HG03575 (cell line): ENCODE data around the gene ORM2.

ENCODE experiments used
- ATAC-seq: cut with Tn5 transposase; IDR thresholded peaks from one replicate; pipeline ENCODE4 v1.9.1; 2021; ENCODE audit not compliant: unreplicated experiment, insufficient number of reproducible peaks, low FRiP score; ENCODE audit errors: extremely low read depth

The ORM2 gene

DNA sequence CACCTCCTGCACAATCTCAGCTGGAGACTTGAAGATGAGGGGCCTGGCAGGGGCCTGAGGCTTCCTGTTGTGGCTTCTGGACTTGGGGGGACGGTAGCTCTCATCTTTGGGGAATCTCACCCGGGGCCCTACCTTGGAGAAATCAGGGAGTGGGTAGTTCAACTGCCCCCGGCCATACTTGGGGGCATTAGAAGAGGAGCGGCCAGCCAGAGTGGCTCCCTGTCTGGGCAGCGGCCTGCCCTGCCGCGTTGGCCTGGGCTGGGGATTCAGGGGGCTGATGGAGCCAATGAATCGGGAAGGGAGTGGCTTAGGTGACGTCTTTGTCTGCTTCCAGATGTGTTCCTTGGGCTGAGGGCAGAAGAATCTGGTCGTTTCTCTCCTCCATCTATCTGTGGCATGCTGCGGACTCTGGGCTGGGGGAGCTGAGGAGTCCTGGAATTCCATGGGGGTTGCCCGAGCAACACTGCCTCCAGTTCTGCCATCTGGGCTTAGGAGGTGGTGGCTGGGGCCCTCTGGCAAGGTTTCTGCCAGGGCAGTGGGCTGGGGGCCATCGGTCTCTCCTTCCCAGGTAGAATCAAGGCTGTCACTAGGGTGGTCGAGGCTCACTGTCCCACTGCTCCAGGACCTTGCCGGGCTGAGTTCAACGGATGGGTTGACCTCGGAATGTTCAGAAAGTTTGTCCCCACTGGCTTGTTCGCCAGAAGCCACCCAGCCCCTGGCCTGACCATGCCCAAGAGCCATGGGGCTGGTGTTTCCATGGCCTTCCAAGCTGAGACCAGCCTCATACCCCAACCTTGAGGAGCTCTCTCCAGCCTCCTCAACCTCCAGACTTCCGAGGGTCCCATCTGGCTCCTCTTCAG, 47.1 kb downstream of the ORM2 start:
- ATAC-seq = no peak

DNA sequence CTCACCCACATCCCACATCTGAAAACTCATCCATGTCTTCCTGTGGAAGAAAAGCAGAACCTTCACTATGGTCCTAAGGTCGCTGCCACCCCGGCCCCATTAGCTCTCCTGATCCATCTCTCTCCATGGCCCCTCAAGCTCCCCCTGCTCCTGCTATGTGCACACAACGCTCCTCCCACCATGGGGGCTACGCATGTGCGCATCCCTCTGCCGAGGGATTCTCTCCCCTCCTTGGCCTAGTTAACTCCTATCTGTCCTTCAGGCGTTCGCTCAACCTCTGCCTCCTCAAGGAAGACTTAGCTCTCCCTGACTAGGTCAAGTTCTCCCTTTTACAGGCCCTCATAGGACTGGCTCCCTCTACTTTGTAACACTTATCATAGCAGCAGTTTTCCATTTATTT, 48.3 kb downstream of the ORM2 start:
- ATAC-seq = no peak

DNA sequence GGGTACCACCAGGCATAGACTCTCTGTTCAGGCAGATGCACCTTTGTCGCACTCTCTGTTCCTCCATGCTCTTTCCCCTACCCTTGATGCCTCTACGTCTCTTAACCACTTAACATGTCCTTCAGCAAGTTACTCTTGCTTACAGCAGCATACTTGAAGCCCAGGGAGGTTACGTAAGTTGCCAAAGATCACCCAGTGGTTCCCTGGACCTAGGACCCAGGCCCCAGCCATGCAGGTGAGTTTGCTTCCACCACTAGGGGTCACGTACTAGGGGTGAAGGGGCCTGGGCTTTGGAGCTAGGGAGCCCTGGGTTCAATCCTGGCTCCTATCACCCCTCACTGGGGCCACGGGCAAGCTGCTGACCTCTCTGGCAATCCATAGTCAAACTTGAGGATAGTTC, 49.2 kb downstream of the ORM2 start:
- no peak for ATAC-seq
